Endodermal cell (in vitro differentiated cells): ENCODE measurements around the gene ANKS3. TPM values are rescaled to one million over a fixed set of nuclear protein-coding genes. Genes with fewer than 3 reads are reported as not detected.

Experiments used
- DNase-seq: peaks from one replicate; pipeline ENCODE4 v3.0.0-alpha.2; 2017
- H3K27ac ChIP-seq: 2 replicates; pipeline ENCODE4 v1.5.1; 2013; ENCODE audit warnings: mild to moderate bottlenecking, low read depth, low read length, moderate library complexity
- H3K27me3 ChIP-seq: 2 replicates; pipeline ENCODE4 v1.6.1; 2013; ENCODE audit warnings: mild to moderate bottlenecking, low read length, moderate library complexity; ENCODE audit not compliant: insufficient read depth, control insufficient read depth, poor library complexity, severe bottlenecking
- H3K36me3 ChIP-seq: 2 replicates; pipeline ENCODE4 v1.7.0; 2013; ENCODE audit warnings: mild to moderate bottlenecking, low read length, moderate library complexity; ENCODE audit not compliant: control insufficient read depth, insufficient read depth
- H3K4me1 ChIP-seq: one replicate; pipeline ENCODE4 v1.7.0; 2013; ENCODE audit warnings: low read length; ENCODE audit not compliant: control insufficient read depth, insufficient read depth
- H3K4me3 ChIP-seq: 2 replicates; pipeline ENCODE4 v1.5.1; 2013; ENCODE audit warnings: mild to moderate bottlenecking, low read length, moderate library complexity
- H3K9ac ChIP-seq: 2 replicates; pipeline ENCODE4 v1.6.1; 2013; ENCODE audit warnings: mild to moderate bottlenecking, low read length, moderate library complexity; ENCODE audit not compliant: poor library complexity, severe bottlenecking; ENCODE audit errors: extremely low read depth
- H3K9me3 ChIP-seq: 2 replicates; pipeline ENCODE4 v1.6.1; 2013; ENCODE audit warnings: mild to moderate bottlenecking, low read length, moderate library complexity; ENCODE audit not compliant: control insufficient read depth
- H3K27ac Mint-ChIP-seq: 2 replicates; pipeline ENCODE4 v1.8.0; 2020; ENCODE audit warnings: mixed read lengths
- H3K27me3 Mint-ChIP-seq: 2 replicates; pipeline ENCODE4 v1.8.0; 2021; ENCODE audit warnings: mild to moderate bottlenecking, mixed read lengths; ENCODE audit not compliant: insufficient read depth
- H3K36me3 Mint-ChIP-seq: 2 replicates; pipeline ENCODE4 v1.8.0; 2020; ENCODE audit warnings: low read depth, mixed read lengths
- H3K4me1 Mint-ChIP-seq: 2 replicates; pipeline ENCODE4 v1.8.0; 2020; ENCODE audit warnings: mixed read lengths
- H3K4me3 Mint-ChIP-seq: 2 replicates; pipeline ENCODE4 v1.8.0; 2020; ENCODE audit warnings: mild to moderate bottlenecking, moderate library complexity, mixed read lengths
- H3K9me3 Mint-ChIP-seq: 2 replicates; pipeline ENCODE4 v1.8.0; 2020; ENCODE audit warnings: mild to moderate bottlenecking, mixed read lengths
- WGBS, 2 experiments: methylation state at CpG; one replicate each; pipeline versions ENCODE4 v1.1.5 to v1.1.7; 2013; ENCODE audit warnings: missing lambda C conversion rate in 2 of 2, mixed read lengths in 1 of 2; ENCODE audit not compliant: insufficient coverage in 1 of 2, insufficient read length in 1 of 2; 5-methylcytosine and 5-hydroxymethylcytosine counted together
- total RNA-seq, 2 donors: library from RNA; stranded (reverse); fragmentation: NEBNext Ultra II Directional in 1 of 2; extraction: Animal tissue kit (Norgen Biotek cat#: 25700) in 1 of 2; gene quantifications; 2 replicates in 1 of 2; 3 replicates in 1 of 2; pipeline ENCODE4 v1.2.1, GENCODE V29; 2021
- TF ChIP-seq, protein P1 (sequence below): fragments of 200-600 bp; sonication (generic); conservative IDR thresholded peaks from 2 replicates; pipeline ENCODE4 v1.5.0; 2021; ENCODE audit warnings: antibody characterized with exemption, mild to moderate bottlenecking

ANKS3 gene
- total RNA-seq, 2 donors from 2014 or later, result 32.4 to 41.0 TPM

DNA sequence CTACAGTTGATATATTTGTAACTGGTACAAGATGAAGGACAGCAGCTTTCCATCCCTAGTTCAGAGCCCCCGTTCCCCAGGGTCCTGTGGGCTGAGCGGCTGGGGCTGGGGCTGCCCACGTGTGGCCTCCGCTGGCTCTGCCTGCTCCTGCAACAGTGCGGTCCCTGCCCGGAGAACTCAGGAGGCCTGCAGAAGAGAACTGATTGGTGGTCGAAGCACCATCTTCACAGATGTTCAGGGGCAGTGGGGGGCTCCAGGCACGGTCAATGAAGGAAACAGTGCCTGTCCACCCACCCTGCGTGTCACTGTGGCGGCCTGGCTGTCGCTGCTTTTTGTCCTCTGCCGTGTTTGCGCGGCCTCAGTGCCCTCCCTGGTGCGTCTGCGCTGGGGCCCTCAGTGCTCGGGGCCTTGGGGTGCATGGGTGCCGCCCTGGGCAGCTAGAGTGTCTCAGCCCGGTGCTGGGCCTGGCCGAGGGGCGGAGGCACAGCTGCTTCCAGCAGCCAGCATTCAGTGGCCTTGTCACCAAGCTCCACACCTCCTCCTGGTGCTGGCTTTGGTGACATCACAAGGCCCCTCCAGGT is 44.9 kb downstream of the ANKS3 start:
- no peak overlapping the region for H3K27ac ChIP-seq
- WGBS, 2 experiments, result 93 to 98% methylated on average over 11 to 21 of the region's 21 CpGs

DNA sequence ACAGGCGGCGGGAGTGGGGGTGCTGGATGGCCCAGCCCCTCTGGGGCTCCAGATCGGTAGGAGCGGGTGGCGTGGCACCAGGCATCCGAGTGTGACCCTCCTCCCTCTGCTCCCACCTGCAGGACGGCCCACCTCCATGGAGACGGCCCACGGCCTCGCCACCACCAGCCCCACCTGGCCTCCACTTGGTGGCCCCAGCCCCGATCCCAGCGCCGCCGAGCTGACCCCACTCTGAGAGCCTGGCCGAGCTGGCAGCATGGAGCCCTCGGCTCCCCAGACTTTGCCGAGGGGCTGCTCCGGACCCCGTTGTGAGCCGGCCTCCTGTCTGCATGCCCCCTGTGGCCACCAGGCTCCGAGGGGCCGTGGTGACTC is 45.4 kb downstream of the ANKS3 start:
- peaks cover 5% of the 10 kb centered on the region for H3K36me3 Mint-ChIP-seq
- Histone ChIP-seq H3K9me3 (no peaks in the 10 kb centered on the region), H3K9ac (no peak overlapping the region), H3K4me1 (no peaks in the 10 kb centered on the region), H3K27ac (no peak overlapping the region), H3K4me3 (no peak overlapping the region), H3K36me3 (peaks cover 22% of the 10 kb centered on the region), H3K27me3 (no peaks in the 10 kb centered on the region)
- no peaks in the 10 kb centered on the region for H3K27me3 Mint-ChIP-seq
- TF ChIP-seq, protein P1, sequence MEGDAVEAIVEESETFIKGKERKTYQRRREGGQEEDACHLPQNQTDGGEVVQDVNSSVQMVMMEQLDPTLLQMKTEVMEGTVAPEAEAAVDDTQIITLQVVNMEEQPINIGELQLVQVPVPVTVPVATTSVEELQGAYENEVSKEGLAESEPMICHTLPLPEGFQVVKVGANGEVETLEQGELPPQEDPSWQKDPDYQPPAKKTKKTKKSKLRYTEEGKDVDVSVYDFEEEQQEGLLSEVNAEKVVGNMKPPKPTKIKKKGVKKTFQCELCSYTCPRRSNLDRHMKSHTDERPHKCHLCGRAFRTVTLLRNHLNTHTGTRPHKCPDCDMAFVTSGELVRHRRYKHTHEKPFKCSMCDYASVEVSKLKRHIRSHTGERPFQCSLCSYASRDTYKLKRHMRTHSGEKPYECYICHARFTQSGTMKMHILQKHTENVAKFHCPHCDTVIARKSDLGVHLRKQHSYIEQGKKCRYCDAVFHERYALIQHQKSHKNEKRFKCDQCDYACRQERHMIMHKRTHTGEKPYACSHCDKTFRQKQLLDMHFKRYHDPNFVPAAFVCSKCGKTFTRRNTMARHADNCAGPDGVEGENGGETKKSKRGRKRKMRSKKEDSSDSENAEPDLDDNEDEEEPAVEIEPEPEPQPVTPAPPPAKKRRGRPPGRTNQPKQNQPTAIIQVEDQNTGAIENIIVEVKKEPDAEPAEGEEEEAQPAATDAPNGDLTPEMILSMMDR, result no peak
- WGBS, 2 experiments, result 91 to 95% methylated on average over 14 to 22 of the region's 22 CpGs
- no peak overlapping the region for H3K27ac Mint-ChIP-seq
- H3K9me3 Mint-ChIP-seq, result no peaks in the 10 kb centered on the region
- no peak overlapping the region for H3K4me3 Mint-ChIP-seq
- H3K4me1 Mint-ChIP-seq, result no peaks in the 10 kb centered on the region
- DNase-seq, result no peak

More for the DNA sequence above, 44.9 kb downstream of the ANKS3 start:
- H3K4me3 ChIP-seq, result no peak overlapping the region
- H3K27ac Mint-ChIP-seq, result no peak overlapping the region
- H3K4me1 ChIP-seq, result no peaks in the 10 kb centered on the region
- H3K9ac ChIP-seq, result no peak overlapping the region
- H3K36me3 Mint-ChIP-seq, result peaks cover 5% of the 10 kb centered on the region
- H3K36me3 ChIP-seq, result peaks cover 20% of the 10 kb centered on the region
- TF ChIP-seq, protein P1, result no peak
- no peaks in the 10 kb centered on the region for H3K4me1 Mint-ChIP-seq
- peak; percentile 49 for DNase-seq
- no peaks in the 10 kb centered on the region for H3K9me3 ChIP-seq
- H3K9me3 Mint-ChIP-seq, result no peaks in the 10 kb centered on the region
- H3K27me3 ChIP-seq, result no peaks in the 10 kb centered on the region
- H3K4me3 Mint-ChIP-seq, result no peak overlapping the region
- no peaks in the 10 kb centered on the region for H3K27me3 Mint-ChIP-seq

DNA sequence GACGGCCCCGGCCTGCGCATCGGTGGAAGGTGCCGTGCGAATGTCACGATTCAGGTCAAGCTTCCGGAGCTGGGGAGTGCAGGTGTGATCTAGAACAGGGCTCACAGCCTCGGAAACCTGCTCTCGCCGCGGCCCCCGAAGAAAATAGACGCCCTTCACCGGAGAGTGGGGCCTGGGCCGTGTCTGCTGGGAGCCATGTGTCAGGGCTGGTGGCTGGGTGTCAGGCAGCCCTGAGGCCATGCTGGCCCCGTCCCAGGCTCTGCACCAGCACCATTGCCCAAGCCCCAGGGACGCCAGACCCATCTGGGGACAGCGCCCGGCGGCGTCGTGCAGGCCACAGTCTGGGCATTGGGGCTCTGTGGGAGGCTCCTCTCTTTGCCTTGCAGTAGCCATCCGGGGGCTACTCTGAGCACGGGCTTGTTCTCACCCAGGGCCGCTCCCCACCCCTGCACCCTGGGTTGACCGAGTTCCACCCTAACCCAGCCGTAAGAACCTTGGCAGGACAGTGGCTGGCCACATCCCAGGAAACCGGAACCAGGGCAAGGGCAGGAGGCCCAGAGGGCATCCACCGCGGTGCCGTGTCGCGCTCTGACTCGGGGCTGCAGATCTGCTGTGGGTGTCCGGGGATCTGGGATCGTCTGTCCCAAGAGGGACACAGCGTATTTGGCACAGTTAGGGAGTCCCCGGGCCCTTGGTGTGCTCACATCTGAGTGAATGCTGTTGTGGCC is 46.0 kb downstream of the ANKS3 start:
- TF ChIP-seq, protein P1, result no peak
- H3K4me1 ChIP-seq, result no peaks in the 10 kb centered on the region
- Mint-ChIP-seq H3K36me3 (peaks cover 5% of the 10 kb centered on the region), H3K4me3 (no peak overlapping the region), H3K9me3 (no peaks in the 10 kb centered on the region), H3K27me3 (no peaks in the 10 kb centered on the region), H3K4me1 (no peaks in the 10 kb centered on the region), H3K27ac (no peak overlapping the region)
- H3K27ac ChIP-seq, result no peak overlapping the region
- no peak overlapping the region for H3K4me3 ChIP-seq
- 91 to 92% methylated on average over 24 to 39 of the region's 39 CpGs for WGBS, 2 experiments
- no peak overlapping the region for H3K9ac ChIP-seq
- H3K27me3 ChIP-seq, result no peaks in the 10 kb centered on the region
- DNase-seq, result no peak
- peaks cover 26% of the 10 kb centered on the region for H3K36me3 ChIP-seq
- no peaks in the 10 kb centered on the region for H3K9me3 ChIP-seq
